Calu3 (cell line): ENCODE data around the gene KRTAP16-1. TPM values are rescaled to one million over a fixed set of nuclear protein-coding genes. Genes with fewer than 3 reads are reported as not detected.

Experiments used
- BruUV-seq: library from RNA; stranded (reverse); fragments of 400-500 nt; replicated peaks from 2 replicates; lab custom pipeline; 2021; lab: Mats Ljungman, UMichigan
- CTCF ChIA-PET: fragments of 300-600 bp; sonication (Branson Sonifier 250); formaldehyde crosslinking; loops from one replicate; lab custom pipeline; 2022; ENCODE audit warnings: antibody characterized with exemption; lab: Charles Lee
- DNase-seq: peaks from one replicate; pipeline ENCODE4 v3.0.0; 2022
- H3K27ac Mint-ChIP-seq: one replicate; pipeline ENCODE4 v1.8.0; 2022; ENCODE audit warnings: mixed read lengths; ENCODE audit not compliant: unreplicated experiment
- H3K27me3 Mint-ChIP-seq: one replicate; pipeline ENCODE4 v1.8.0; 2022; ENCODE audit warnings: mixed read lengths; ENCODE audit not compliant: unreplicated experiment
- H3K36me3 Mint-ChIP-seq: one replicate; pipeline ENCODE4 v1.8.0; 2022; ENCODE audit warnings: mild to moderate bottlenecking, moderate library complexity, mixed read lengths; ENCODE audit not compliant: insufficient read depth, unreplicated experiment
- H3K4me1 Mint-ChIP-seq: one replicate; pipeline ENCODE4 v1.8.0; 2022; ENCODE audit warnings: mild to moderate bottlenecking, low read depth, mixed read lengths; ENCODE audit not compliant: unreplicated experiment
- H3K4me3 Mint-ChIP-seq: one replicate; pipeline ENCODE4 v1.8.0; 2022; ENCODE audit warnings: mild to moderate bottlenecking, low read depth, moderate library complexity, mixed read lengths; ENCODE audit not compliant: unreplicated experiment
- H3K9me3 Mint-ChIP-seq: one replicate; pipeline ENCODE4 v1.8.0; 2022; ENCODE audit warnings: low read depth, mixed read lengths; ENCODE audit not compliant: unreplicated experiment
- intact Hi-C: fragments of 100-400 bp; cut with micrococcal nuclease; formaldehyde crosslinking; loops from one replicate; pipeline ENCODE4 v1.10.0; 2022; ENCODE audit not compliant: unreplicated experiment
- total RNA-seq: library from RNA; stranded (reverse); gene quantifications from 2 replicates; pipeline ENCODE4 v1.2.3, GENCODE V29; 2022
- TF ChIP-seq, protein P1 (sequence below): fragments of 200-600 bp; IDR thresholded peaks from one replicate; pipeline ENCODE4 v1.8.0; 2022; ENCODE audit warnings: antibody characterized with exemption; ENCODE audit not compliant: unreplicated experiment

The KRTAP16-1 gene
- total RNA-seq, 1 experiment from 2014 or later, result not detected

GRCh38 chr17:41294016-41294415 lies 15.1 kb downstream of the KRTAP16-1 start:
- intact Hi-C loops, result no loop called here
- Mint-ChIP-seq H3K27me3 (no peaks in the 10 kb centered on the region), H3K4me1 (no peaks in the 10 kb centered on the region), H3K36me3 (no peaks in the 10 kb centered on the region), H3K4me3 (no peak overlapping the region), H3K27ac (no peak overlapping the region), H3K9me3 (peaks cover 3% of the 10 kb centered on the region)
- BruUV-seq, result no TSS peak
- DNase-seq, result no peak
- TF ChIP-seq, protein P1, sequence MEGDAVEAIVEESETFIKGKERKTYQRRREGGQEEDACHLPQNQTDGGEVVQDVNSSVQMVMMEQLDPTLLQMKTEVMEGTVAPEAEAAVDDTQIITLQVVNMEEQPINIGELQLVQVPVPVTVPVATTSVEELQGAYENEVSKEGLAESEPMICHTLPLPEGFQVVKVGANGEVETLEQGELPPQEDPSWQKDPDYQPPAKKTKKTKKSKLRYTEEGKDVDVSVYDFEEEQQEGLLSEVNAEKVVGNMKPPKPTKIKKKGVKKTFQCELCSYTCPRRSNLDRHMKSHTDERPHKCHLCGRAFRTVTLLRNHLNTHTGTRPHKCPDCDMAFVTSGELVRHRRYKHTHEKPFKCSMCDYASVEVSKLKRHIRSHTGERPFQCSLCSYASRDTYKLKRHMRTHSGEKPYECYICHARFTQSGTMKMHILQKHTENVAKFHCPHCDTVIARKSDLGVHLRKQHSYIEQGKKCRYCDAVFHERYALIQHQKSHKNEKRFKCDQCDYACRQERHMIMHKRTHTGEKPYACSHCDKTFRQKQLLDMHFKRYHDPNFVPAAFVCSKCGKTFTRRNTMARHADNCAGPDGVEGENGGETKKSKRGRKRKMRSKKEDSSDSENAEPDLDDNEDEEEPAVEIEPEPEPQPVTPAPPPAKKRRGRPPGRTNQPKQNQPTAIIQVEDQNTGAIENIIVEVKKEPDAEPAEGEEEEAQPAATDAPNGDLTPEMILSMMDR, result no peak
- CTCF ChIA-PET, result interaction anchor here (1.0 kb wide), 1 partner anchor 407 kb away, joined by 3 read pairs; no protein-coding TSS in a partner anchor

DNA sequence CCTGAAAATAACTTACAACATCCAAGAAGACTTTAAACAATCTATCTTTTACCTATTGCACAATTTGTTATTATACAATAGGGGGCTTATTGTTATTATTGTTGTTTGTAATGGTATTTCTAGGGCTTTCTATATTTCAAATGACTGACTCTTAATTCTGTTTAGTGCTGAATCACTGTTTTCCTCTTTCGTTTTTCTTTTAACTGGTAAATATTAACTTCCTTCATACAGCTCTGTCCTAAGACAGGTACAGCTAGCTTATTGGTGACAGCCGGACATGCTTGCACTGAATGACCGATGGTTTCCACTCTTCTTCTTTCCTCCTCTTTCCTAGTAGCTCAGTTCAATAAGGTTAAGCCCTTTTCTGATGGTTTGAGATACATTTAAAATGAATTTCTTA lies 22.1 kb downstream of the KRTAP16-1 start:
- H3K27ac Mint-ChIP-seq, result peak overlapping the region; percentile 36
- H3K9me3 Mint-ChIP-seq, result peaks cover 2% of the 10 kb centered on the region
- TF ChIP-seq, protein P1, result no peak
- no peak overlapping the region for H3K4me3 Mint-ChIP-seq
- H3K4me1 Mint-ChIP-seq, result peaks cover 38% of the 10 kb centered on the region
- no peaks in the 10 kb centered on the region for H3K27me3 Mint-ChIP-seq
- DNase-seq, result no peak
- no peaks in the 10 kb centered on the region for H3K36me3 Mint-ChIP-seq
- CTCF ChIA-PET, result interaction anchor here (0.7 to 1.3 kb wide), 3 partner anchors 35 to 155 kb away, joined by 3 to 4 read pairs (median 4); no protein-coding TSS in a partner anchor
- intact Hi-C loops, result no loop called here
- no TSS peak for BruUV-seq

- intact Hi-C loops, result no loop called here
- Mint-ChIP-seq H3K27ac (no peak overlapping the region), H3K4me3 (no peak overlapping the region), H3K27me3 (no peaks in the 10 kb centered on the region), H3K9me3 (peaks cover 2% of the 10 kb centered on the region), H3K36me3 (no peaks in the 10 kb centered on the region), H3K4me1 (peaks cover 38% of the 10 kb centered on the region)
- DNase-seq, result no peak
- CTCF ChIA-PET, result no interaction called here
- TF ChIP-seq, protein P1, result no peak
- no TSS peak for BruUV-seq
Measured at GRCh38 chr17:41284546-41284945, 24.6 kb downstream of the KRTAP16-1 start.

DNA sequence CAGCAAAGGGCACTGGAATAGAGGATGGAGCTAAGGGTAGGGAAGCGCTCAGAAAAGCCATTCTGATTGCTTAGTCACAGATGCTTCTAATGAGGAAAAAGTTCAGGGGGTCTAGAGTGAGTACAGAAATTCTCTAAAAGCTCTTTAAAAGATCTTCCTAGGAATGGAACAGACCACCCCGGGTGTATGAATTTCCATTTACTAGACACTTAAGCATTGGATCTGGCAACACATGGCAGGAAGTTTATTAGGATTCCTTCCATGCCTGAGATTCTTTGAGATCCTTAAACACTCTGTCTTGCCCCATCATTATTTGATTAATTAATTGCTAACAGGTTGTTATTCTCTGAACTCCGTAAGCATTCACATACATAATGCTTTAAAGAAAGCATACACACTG lies 25.1 kb downstream of the KRTAP16-1 start:
- H3K36me3 Mint-ChIP-seq, result no peaks in the 10 kb centered on the region
- no peaks in the 10 kb centered on the region for H3K27me3 Mint-ChIP-seq
- DNase-seq, result no peak
- intact Hi-C loops, result no loop called here
- CTCF ChIA-PET, result interaction anchor here (0.5 kb wide), 1 partner anchor 11 kb away, joined by 3 read pairs; no protein-coding TSS in a partner anchor
- no peak overlapping the region for H3K4me3 Mint-ChIP-seq
- no peak overlapping the region for H3K27ac Mint-ChIP-seq
- H3K4me1 Mint-ChIP-seq, result peaks cover 38% of the 10 kb centered on the region
- BruUV-seq, result no TSS peak
- TF ChIP-seq, protein P1, result no peak
- peaks cover 2% of the 10 kb centered on the region for H3K9me3 Mint-ChIP-seq
